Breast epithelium (tissue), 3 donors: ENCODE measurements around the gene ADCK1.
"Not testable (repeated sequence)": the region's sequence is repeated elsewhere in the genome, so short reads cannot be mapped to it uniquely, and the experiment has no call there.

Experiments
- POLR2A ChIP-seq: fragments of 450-650 bp; IDR thresholded peaks from one replicate; pipeline ENCODE4 v1.6.1; 2016; ENCODE audit warnings: antibody characterized with exemption, mild to moderate bottlenecking, moderate library complexity
- TF ChIP-seq, protein P1 (sequence below), 3 donors: fragments of 450-650 bp; IDR thresholded peaks; one replicate each; pipeline ENCODE4 v1.5.1; 2016 to 2017; ENCODE audit warnings: antibody characterized with exemption in 3 of 3, mild to moderate bottlenecking in 3 of 3, moderate library complexity in 3 of 3

DNA sequence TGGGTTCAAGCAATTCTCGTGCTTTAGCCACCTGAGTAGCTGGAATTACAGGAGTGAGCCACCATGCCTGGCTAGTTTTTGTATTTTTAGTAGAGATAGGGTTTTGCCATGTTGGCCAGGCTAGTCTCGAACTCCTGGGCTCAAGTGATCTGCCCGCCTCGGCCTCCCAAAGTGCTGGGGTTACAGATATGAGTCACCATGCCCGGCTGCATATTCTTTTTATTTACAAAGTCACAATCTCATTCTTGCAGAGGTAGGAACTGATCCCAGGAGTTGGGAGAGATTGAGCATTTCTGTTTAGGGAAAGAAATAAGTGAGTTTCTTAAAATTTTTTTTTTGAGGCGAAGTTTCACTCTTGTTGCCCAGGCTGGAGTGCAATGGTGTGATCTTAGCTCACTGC, 12.8 kb downstream of the ADCK1 start:
- TF ChIP-seq, protein P1, sequence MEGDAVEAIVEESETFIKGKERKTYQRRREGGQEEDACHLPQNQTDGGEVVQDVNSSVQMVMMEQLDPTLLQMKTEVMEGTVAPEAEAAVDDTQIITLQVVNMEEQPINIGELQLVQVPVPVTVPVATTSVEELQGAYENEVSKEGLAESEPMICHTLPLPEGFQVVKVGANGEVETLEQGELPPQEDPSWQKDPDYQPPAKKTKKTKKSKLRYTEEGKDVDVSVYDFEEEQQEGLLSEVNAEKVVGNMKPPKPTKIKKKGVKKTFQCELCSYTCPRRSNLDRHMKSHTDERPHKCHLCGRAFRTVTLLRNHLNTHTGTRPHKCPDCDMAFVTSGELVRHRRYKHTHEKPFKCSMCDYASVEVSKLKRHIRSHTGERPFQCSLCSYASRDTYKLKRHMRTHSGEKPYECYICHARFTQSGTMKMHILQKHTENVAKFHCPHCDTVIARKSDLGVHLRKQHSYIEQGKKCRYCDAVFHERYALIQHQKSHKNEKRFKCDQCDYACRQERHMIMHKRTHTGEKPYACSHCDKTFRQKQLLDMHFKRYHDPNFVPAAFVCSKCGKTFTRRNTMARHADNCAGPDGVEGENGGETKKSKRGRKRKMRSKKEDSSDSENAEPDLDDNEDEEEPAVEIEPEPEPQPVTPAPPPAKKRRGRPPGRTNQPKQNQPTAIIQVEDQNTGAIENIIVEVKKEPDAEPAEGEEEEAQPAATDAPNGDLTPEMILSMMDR (IDR thresholded peaks at IDR 0.05), result not testable (repeated sequence)
- TF ChIP-seq POLR2A, result not testable (repeated sequence)
